K562 (cell line): ENCODE data around the gene MAK. TPM values are rescaled to one million over a fixed set of nuclear protein-coding genes. Genes with fewer than 3 reads are reported as not detected.

Experiments used
- CHD2 ChIP-seq: IDR thresholded peaks from 2 replicates; pipeline ENCODE4 v1.6.1; 2011; ENCODE audit warnings: low read depth, low read length
- CREB1 ChIP-seq, 2 experiments: sonication (generic) in 1 of 2; formaldehyde crosslinking in 1 of 2; IDR thresholded peaks; 2 replicates each; pipeline versions ENCODE4 v1.6.1 to v1.8.0; 2012 to 2022; ENCODE audit warnings: inconsistent platforms in 1 of 2, mild to moderate bottlenecking in 1 of 2, missing genetic modification reagents in 1 of 2, moderate library complexity in 1 of 2
- DPF2 ChIP-seq: fragments of 450-650 bp; IDR thresholded peaks from 2 replicates; pipeline ENCODE4 v1.6.1; 2016
- EP300 ChIP-seq: IDR thresholded peaks from 2 replicates; pipeline ENCODE4 v1.6.1; 2012; ENCODE audit warnings: low read length, improper control_type of control experiment
- EP400 ChIP-seq: fragments of 450-650 bp; IDR thresholded peaks from 2 replicates; pipeline ENCODE4 v1.6.1; 2017; ENCODE audit warnings: antibody characterized with exemption, mild to moderate bottlenecking, moderate library complexity
- HNRNPH1 ChIP-seq: fragments of 200-400 bp; formaldehyde crosslinking; optimal IDR thresholded peaks from 2 replicates; pipeline ENCODE3; 2017; ENCODE audit warnings: low read depth, mild to moderate bottlenecking, low read length, moderate library complexity
- KLF10 ChIP-seq: fragments of 250-450 bp; sonication (Bioruptor Pico); IDR thresholded peaks from 2 replicates; pipeline ENCODE4 v1.6.1; 2021; ENCODE audit warnings: matching md5 sums
- MTA2 ChIP-seq: fragments of 450-650 bp; IDR thresholded peaks from 2 replicates; pipeline ENCODE4 v1.6.1; 2016; ENCODE audit warnings: low read depth
- NCOR1 ChIP-seq: fragments of 450-650 bp; IDR thresholded peaks from 2 replicates; pipeline ENCODE4 v1.6.1; 2016; ENCODE audit warnings: mild to moderate bottlenecking, moderate library complexity
- NFIC ChIP-seq: fragments of 450-650 bp; IDR thresholded peaks from 2 replicates; pipeline ENCODE4 v1.6.1; 2017; ENCODE audit warnings: mild to moderate bottlenecking, inconsistent platforms
- NFXL1 ChIP-seq: fragments of 450-650 bp; formaldehyde crosslinking; IDR thresholded peaks from 2 replicates; pipeline ENCODE4 v1.4.0; 2021; ENCODE audit warnings: mild to moderate bottlenecking
- SMAD4 ChIP-seq: fragments of 250-450 bp; sonication (Bioruptor Pico); conservative IDR thresholded peaks from 2 replicates; pipeline ENCODE4 v1.8.0; 2021; ENCODE audit warnings: inconsistent platforms, mild to moderate bottlenecking, moderate library complexity
- SMARCE1 ChIP-seq: fragments of 450-650 bp; IDR thresholded peaks from 2 replicates; pipeline ENCODE4 v1.7.1; 2016; ENCODE audit warnings: mild to moderate bottlenecking
- SOX6 ChIP-seq: fragments of 450-650 bp; IDR thresholded peaks from 2 replicates; pipeline ENCODE4 v1.6.1; 2014; ENCODE audit warnings: mild to moderate bottlenecking
- TAL1 ChIP-seq: fragments of 450-650 bp; IDR thresholded peaks from 2 replicates; pipeline ENCODE4 v1.6.1; 2016; ENCODE audit warnings: mild to moderate bottlenecking
- TEAD4 ChIP-seq, 2 experiments: sonication (generic) in 1 of 2; formaldehyde crosslinking in 1 of 2; IDR thresholded peaks; 2 replicates each; pipeline versions ENCODE4 v1.6.1 to v1.8.0; 2012 to 2022; ENCODE audit warnings: borderline replicate concordance in 1 of 2, inconsistent platforms in 1 of 2, low read length in 1 of 2, mild to moderate bottlenecking in 1 of 2, missing genetic modification reagents in 1 of 2
- TFAM ChIP-seq: fragments of 250-450 bp; sonication (Bioruptor Pico); conservative IDR thresholded peaks from 2 replicates; pipeline ENCODE4 v1.5.0; 2021; ENCODE audit warnings: mild to moderate bottlenecking, moderate library complexity
- TRIM24 ChIP-seq, 2 experiments: fragments of 450-650 bp; IDR thresholded peaks; 2 replicates each; pipeline ENCODE4 v1.6.1; 2016
- ZNF253 ChIP-seq: fragments of 250-450 bp; sonication (Bioruptor Pico); conservative IDR thresholded peaks from 2 replicates; pipeline ENCODE4 v1.6.1; 2021; ENCODE audit warnings: mild to moderate bottlenecking
- polyA plus RNA-seq, 8 experiments: library from polyadenylated mRNA; depleted of rRNA in 4 of 8; stranded (reverse) in 5 of 8; unstranded in 3 of 8; fragments of >200 nt; fragmentation: Nextera tagmentation in 2 of 8; fragmentation: Illumina TruSeq in 1 of 8; extraction: Ambion mirVana in 2 of 8; extraction: Trizol in 1 of 8; gene quantifications; 2 replicates each; pipeline versions ENCODE4 v1.2.1 to v1.2.3, GENCODE V29; 2011 to 2014; ENCODE audit warnings: inconsistent platforms in 1 of 8, missing spikeins in 1 of 8
- total RNA-seq, 7 experiments: library from RNA; depleted of rRNA in 6 of 7; stranded (reverse); fragments of >200 nt in 6 of 7; fragmentation: Illumina TruSeq in 2 of 7; extraction: Trizol in 2 of 7; gene quantifications; 2 replicates each; pipeline versions ENCODE4 v1.2.1 to v1.2.3, GENCODE V29; 2011 to 2021; ENCODE audit warnings: low replicate concordance in 1 of 7
- TF ChIP-seq, protein P1 (sequence below): sonication (generic); formaldehyde crosslinking; IDR thresholded peaks from 2 replicates; pipeline ENCODE4 v1.8.0; 2023; ENCODE audit warnings: mild to moderate bottlenecking, missing genetic modification reagents
- TF ChIP-seq, protein P2 (sequence below): sonication (generic); formaldehyde crosslinking; IDR thresholded peaks from 2 replicates; pipeline ENCODE4 v1.8.0; 2023; ENCODE audit warnings: missing genetic modification reagents, mild to moderate bottlenecking, borderline replicate concordance

MAK gene
- total and polyA plus RNA-seq, 9 of the 15 experiments (the other 6 are each of a cell fraction or from before 2014, with no cell fraction given): 0.25 to 1.1 (median 0.53) TPM

DNA sequence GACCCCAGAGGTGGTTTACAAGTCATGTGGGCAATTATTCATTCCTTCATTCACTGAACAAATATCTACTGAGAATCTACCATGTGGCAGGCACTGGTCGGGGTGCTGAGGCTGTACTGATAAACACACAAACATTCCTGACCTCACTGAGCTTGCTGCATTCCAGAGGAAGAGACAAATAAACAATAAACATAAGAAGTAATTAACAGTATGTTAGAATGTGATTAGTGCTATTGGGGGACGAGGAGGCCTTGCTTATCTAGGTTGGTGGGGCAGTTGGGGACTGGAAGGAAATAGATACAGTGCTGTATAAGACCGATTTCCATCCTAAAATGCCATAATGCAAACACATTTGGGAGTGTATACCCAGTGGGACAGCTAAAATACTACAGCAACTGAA is 44.1 kb downstream of the MAK start (continued):
- TF ChIP-seq, protein P1, sequence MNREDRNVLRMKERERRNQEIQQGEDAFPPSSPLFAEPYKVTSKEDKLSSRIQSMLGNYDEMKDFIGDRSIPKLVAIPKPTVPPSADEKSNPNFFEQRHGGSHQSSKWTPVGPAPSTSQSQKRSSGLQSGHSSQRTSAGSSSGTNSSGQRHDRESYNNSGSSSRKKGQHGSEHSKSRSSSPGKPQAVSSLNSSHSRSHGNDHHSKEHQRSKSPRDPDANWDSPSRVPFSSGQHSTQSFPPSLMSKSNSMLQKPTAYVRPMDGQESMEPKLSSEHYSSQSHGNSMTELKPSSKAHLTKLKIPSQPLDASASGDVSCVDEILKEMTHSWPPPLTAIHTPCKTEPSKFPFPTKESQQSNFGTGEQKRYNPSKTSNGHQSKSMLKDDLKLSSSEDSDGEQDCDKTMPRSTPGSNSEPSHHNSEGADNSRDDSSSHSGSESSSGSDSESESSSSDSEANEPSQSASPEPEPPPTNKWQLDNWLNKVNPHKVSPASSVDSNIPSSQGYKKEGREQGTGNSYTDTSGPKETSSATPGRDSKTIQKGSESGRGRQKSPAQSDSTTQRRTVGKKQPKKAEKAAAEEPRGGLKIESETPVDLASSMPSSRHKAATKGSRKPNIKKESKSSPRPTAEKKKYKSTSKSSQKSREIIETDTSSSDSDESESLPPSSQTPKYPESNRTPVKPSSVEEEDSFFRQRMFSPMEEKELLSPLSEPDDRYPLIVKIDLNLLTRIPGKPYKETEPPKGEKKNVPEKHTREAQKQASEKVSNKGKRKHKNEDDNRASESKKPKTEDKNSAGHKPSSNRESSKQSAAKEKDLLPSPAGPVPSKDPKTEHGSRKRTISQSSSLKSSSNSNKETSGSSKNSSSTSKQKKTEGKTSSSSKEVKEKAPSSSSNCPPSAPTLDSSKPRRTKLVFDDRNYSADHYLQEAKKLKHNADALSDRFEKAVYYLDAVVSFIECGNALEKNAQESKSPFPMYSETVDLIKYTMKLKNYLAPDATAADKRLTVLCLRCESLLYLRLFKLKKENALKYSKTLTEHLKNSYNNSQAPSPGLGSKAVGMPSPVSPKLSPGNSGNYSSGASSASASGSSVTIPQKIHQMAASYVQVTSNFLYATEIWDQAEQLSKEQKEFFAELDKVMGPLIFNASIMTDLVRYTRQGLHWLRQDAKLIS (CRISPR knock-in tag): no peak
- peak; percentile 60; the same call in 1 of the 2 replicates for TF ChIP-seq EP300
- TF ChIP-seq MTA2: peak; percentile 42; the same call in 1 of the 2 replicates
- 0 out of 2 replicates have a peak, but pooled peaks have one; percentile 16 for TF ChIP-seq CREB1 (IDR thresholded peaks at IDR 0.05)
- no peak for TF ChIP-seq CREB1 (CRISPR knock-in tag; IDR thresholded peaks at IDR 0.05)
- TF ChIP-seq, protein P2, sequence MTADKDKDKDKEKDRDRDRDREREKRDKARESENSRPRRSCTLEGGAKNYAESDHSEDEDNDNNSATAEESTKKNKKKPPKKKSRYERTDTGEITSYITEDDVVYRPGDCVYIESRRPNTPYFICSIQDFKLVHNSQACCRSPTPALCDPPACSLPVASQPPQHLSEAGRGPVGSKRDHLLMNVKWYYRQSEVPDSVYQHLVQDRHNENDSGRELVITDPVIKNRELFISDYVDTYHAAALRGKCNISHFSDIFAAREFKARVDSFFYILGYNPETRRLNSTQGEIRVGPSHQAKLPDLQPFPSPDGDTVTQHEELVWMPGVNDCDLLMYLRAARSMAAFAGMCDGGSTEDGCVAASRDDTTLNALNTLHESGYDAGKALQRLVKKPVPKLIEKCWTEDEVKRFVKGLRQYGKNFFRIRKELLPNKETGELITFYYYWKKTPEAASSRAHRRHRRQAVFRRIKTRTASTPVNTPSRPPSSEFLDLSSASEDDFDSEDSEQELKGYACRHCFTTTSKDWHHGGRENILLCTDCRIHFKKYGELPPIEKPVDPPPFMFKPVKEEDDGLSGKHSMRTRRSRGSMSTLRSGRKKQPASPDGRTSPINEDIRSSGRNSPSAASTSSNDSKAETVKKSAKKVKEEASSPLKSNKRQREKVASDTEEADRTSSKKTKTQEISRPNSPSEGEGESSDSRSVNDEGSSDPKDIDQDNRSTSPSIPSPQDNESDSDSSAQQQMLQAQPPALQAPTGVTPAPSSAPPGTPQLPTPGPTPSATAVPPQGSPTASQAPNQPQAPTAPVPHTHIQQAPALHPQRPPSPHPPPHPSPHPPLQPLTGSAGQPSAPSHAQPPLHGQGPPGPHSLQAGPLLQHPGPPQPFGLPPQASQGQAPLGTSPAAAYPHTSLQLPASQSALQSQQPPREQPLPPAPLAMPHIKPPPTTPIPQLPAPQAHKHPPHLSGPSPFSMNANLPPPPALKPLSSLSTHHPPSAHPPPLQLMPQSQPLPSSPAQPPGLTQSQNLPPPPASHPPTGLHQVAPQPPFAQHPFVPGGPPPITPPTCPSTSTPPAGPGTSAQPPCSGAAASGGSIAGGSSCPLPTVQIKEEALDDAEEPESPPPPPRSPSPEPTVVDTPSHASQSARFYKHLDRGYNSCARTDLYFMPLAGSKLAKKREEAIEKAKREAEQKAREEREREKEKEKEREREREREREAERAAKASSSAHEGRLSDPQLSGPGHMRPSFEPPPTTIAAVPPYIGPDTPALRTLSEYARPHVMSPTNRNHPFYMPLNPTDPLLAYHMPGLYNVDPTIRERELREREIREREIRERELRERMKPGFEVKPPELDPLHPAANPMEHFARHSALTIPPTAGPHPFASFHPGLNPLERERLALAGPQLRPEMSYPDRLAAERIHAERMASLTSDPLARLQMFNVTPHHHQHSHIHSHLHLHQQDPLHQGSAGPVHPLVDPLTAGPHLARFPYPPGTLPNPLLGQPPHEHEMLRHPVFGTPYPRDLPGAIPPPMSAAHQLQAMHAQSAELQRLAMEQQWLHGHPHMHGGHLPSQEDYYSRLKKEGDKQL: no peak
- 0 out of 2 replicates have a peak, but pooled peaks have one; percentile 27 for TF ChIP-seq SOX6
- TF ChIP-seq HNRNPH1: no peak
- TF ChIP-seq NFXL1 (CRISPR knock-in tag): no peak
- TF ChIP-seq NCOR1: peak; percentile 79
- no peak for TF ChIP-seq CHD2
- TF ChIP-seq TRIM24 (IDR thresholded peaks at IDR 0.05): peak; percentile 64 to 82; a peak in 3 of 4 replicates
- no peak for TF ChIP-seq SMARCE1
- TF ChIP-seq DPF2: 0 out of 2 replicates have a peak, but pooled peaks have one; percentile 26
- peak; percentile 77 for TF ChIP-seq TAL1
- TF ChIP-seq NFIC: peak; percentile 47; the same call in 1 of the 2 replicates
- no peak for TF ChIP-seq KLF10
- no peak for TF ChIP-seq SMAD4
- TF ChIP-seq TEAD4 (IDR thresholded peaks at IDR 0.05; ENCODE audit: low read length): peak; percentile 82
- no peak for TF ChIP-seq TEAD4 (CRISPR knock-in tag; IDR thresholded peaks at IDR 0.05; ENCODE audit: borderline replicate concordance)
- TF ChIP-seq TFAM: no peak
- TF ChIP-seq EP400: 0 out of 2 replicates have a peak, but pooled peaks have one; percentile 19
- TF ChIP-seq ZNF253: no peak
